Transverse colon (tissue), 3 donors: Measurements from ENCODE around the gene STK39.

ENCODE experiments used
- POLR2A ChIP-seq: fragments of 450-650 bp; IDR thresholded peaks from one replicate; pipeline ENCODE4 v1.6.1; 2016; ENCODE audit warnings: antibody characterized with exemption, mild to moderate bottlenecking, moderate library complexity
- POLR2AphosphoS5 ChIP-seq, 3 donors: sonication (generic); formaldehyde crosslinking; IDR thresholded peaks; one replicate each; pipeline ENCODE4 v1.6.1; 2016; ENCODE audit warnings: antibody characterized with exemption in 3 of 3

DNA sequence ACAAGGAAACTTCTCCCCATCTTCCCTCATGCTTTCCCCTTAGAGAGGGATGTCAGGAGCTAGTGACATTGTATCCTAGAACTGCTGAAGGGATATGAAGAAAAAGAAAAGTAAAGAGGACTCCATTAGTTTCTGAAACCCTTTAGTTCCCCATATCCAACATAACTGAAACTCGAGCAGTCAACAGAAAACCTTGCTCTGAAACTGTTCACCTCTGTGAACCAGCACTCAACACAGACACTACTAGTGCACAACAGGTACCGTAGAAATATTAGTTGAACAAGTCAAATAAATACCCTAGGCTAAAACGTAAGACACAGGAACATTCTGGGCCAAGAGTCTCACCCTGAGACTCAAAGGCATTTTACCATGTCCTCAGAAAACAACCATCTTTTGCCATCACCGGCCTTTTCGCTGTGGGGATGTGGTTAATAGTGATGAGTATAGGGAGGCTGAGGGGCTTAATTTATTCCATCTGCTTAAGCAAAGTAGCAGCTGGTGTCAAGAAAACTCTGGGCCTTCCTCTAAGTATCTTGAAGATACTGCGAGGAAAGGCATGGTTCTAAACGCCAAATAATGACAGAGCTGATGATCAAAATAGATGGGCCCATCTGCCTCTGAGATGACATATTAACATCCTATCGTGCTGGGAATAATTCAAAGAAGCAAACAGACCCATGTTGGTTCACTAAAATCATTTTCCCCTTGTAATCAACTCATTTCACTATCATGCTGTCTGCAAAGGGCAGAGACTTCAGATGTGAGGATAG is 156.8 kb downstream of the STK39 start:
- no peak for TF ChIP-seq POLR2A
- no peak for TF ChIP-seq POLR2AphosphoS5 (IDR thresholded peaks at IDR 0.05)
